ENCODE measurements around the gene ZNF41.
"Not testable (repeated sequence)": the region's sequence is repeated elsewhere in the genome, so short reads cannot be mapped to it uniquely, and the experiment has no call there.

ZNF41 gene

GRCh38 chrX:47482512-47483305 is at the start of gene ZNF41:
Gene ZNF41, minus strand, starts transcription at chrX:47483222. Its CDS starts 15,741 bp downstream, at chrX:47467481.
- no peaks in the 10 kb centered on the region for H3K36me3 ChIP-seq (ENCODE audit: control insufficient read depth in 1 of 2, insufficient read depth in 2 of 2, low read length in 2 of 2)
- no peaks in the 10 kb centered on the region for H3K9me3 ChIP-seq (ENCODE audit: control insufficient read depth in 1 of 2, low read length in 2 of 2)
- H3K4me3 ChIP-seq (ENCODE audit: low read depth in 1 of 2, low read length in 2 of 2) = peak within 1 kb of the TSS; percentile 66 to 74
- peaks cover 0 to 12% of the 10 kb centered on the region in 2 donors for H3K4me1 ChIP-seq (ENCODE audit: control insufficient read depth in 1 of 2, insufficient read depth in 2 of 2, low read length in 2 of 2)
- no peaks in the 10 kb centered on the region for H3K27me3 ChIP-seq (ENCODE audit: low read depth, low read length)
- peak within 1 kb of the TSS; percentile 88 for H3K27ac ChIP-seq (ENCODE audit: low read length)

- no peaks in the 10 kb centered on the region for H3K27me3 ChIP-seq (ENCODE audit: low read depth, low read length)
Measured at GRCh38 chrX:47530049-47530448, 47.0 kb upstream of the ZNF41 start.

GRCh38 chrX:47529548-47529947 is 46.5 kb upstream of the ZNF41 start:
- no peaks in the 10 kb centered on the region for H3K4me1 ChIP-seq (ENCODE audit: control insufficient read depth in 1 of 2, insufficient read depth in 2 of 2, low read length in 2 of 2)
- no peak overlapping the region for H3K4me3 ChIP-seq (ENCODE audit: low read depth in 1 of 2, low read length in 2 of 2)
- H3K27ac ChIP-seq (ENCODE audit: low read length) = no peak overlapping the region
- no peaks in the 10 kb centered on the region for H3K27me3 ChIP-seq (ENCODE audit: low read depth, low read length)
- no peaks in the 10 kb centered on the region for H3K36me3 ChIP-seq (ENCODE audit: control insufficient read depth in 1 of 2, insufficient read depth in 2 of 2, low read length in 2 of 2)
- H3K9me3 ChIP-seq (ENCODE audit: control insufficient read depth in 1 of 2, low read length in 2 of 2) = no peaks in the 10 kb centered on the region

More at GRCh38 chrX:47530049-47530448, 47.0 kb upstream of the ZNF41 start:
- Histone ChIP-seq H3K36me3 (ENCODE audit: control insufficient read depth in 1 of 2, insufficient read depth in 2 of 2, low read length in 2 of 2) (no peaks in the 10 kb centered on the region), H3K27ac (ENCODE audit: low read length) (no peak overlapping the region), H3K4me3 (ENCODE audit: low read depth in 1 of 2, low read length in 2 of 2) (no peak overlapping the region), H3K4me1 (ENCODE audit: control insufficient read depth in 1 of 2, insufficient read depth in 2 of 2, low read length in 2 of 2) (no peaks in the 10 kb centered on the region), H3K9me3 (ENCODE audit: control insufficient read depth in 1 of 2, low read length in 2 of 2) (no peaks in the 10 kb centered on the region)

- no peaks in the 10 kb centered on the region for H3K9me3 ChIP-seq (ENCODE audit: control insufficient read depth in 1 of 2, low read length in 2 of 2)
- H3K4me1 ChIP-seq (ENCODE audit: control insufficient read depth in 1 of 2, insufficient read depth in 2 of 2, low read length in 2 of 2) = no peaks in the 10 kb centered on the region
- no peaks in the 10 kb centered on the region for H3K36me3 ChIP-seq (ENCODE audit: control insufficient read depth in 1 of 2, insufficient read depth in 2 of 2, low read length in 2 of 2)
- peak overlapping the region; percentile 39 to 68 for H3K4me3 ChIP-seq (ENCODE audit: low read depth in 1 of 2, low read length in 2 of 2)
- no peak overlapping the region for H3K27ac ChIP-seq (ENCODE audit: low read length)
- H3K27me3 ChIP-seq (ENCODE audit: low read depth, low read length) = no peaks in the 10 kb centered on the region
Measured at GRCh38 chrX:47523713-47524166, 40.7 kb upstream of the ZNF41 start.

- H3K27ac ChIP-seq (ENCODE audit: low read length) = no peak overlapping the region
- no peaks in the 10 kb centered on the region for H3K27me3 ChIP-seq (ENCODE audit: low read depth, low read length)
- no peaks in the 10 kb centered on the region for H3K4me1 ChIP-seq (ENCODE audit: control insufficient read depth in 1 of 2, insufficient read depth in 2 of 2, low read length in 2 of 2)
- H3K4me3 ChIP-seq (ENCODE audit: low read depth in 1 of 2, low read length in 2 of 2) = peak overlapping the region; percentile 39 to 68
- H3K9me3 ChIP-seq (ENCODE audit: control insufficient read depth in 1 of 2, low read length in 2 of 2) = no peaks in the 10 kb centered on the region
- no peaks in the 10 kb centered on the region for H3K36me3 ChIP-seq (ENCODE audit: control insufficient read depth in 1 of 2, insufficient read depth in 2 of 2, low read length in 2 of 2)
Measured at GRCh38 chrX:47523297-47523696, 40.3 kb upstream of the ZNF41 start.

- H3K4me3 ChIP-seq (ENCODE audit: low read depth in 1 of 2, low read length in 2 of 2) = no peak overlapping the region
- no peaks in the 10 kb centered on the region for H3K36me3 ChIP-seq (ENCODE audit: control insufficient read depth in 1 of 2, insufficient read depth in 2 of 2, low read length in 2 of 2)
- H3K27me3 ChIP-seq (ENCODE audit: low read depth, low read length) = no peaks in the 10 kb centered on the region
- H3K9me3 ChIP-seq (ENCODE audit: control insufficient read depth in 1 of 2, low read length in 2 of 2) = no peaks in the 10 kb centered on the region
- peaks cover 0 to 3% of the 10 kb centered on the region in 2 donors for H3K4me1 ChIP-seq (ENCODE audit: control insufficient read depth in 1 of 2, insufficient read depth in 2 of 2, low read length in 2 of 2)
- no peak overlapping the region for H3K27ac ChIP-seq (ENCODE audit: low read length)
Measured at GRCh38 chrX:47518144-47518543, 35.1 kb upstream of the ZNF41 start.

- Histone ChIP-seq H3K4me3 (ENCODE audit: low read depth in 1 of 2, low read length in 2 of 2) (no peak overlapping the region), H3K27ac (ENCODE audit: low read length) (no peak overlapping the region), H3K9me3 (ENCODE audit: control insufficient read depth in 1 of 2, low read length in 2 of 2) (no peaks in the 10 kb centered on the region), H3K27me3 (ENCODE audit: low read depth, low read length) (no peaks in the 10 kb centered on the region), H3K36me3 (ENCODE audit: control insufficient read depth in 1 of 2, insufficient read depth in 2 of 2, low read length in 2 of 2) (no peaks in the 10 kb centered on the region), H3K4me1 (ENCODE audit: control insufficient read depth in 1 of 2, insufficient read depth in 2 of 2, low read length in 2 of 2) (peaks cover 0 to 3% of the 10 kb centered on the region in 2 donors)
Measured at GRCh38 chrX:47515941-47516665, 33.1 kb upstream of the ZNF41 start.

GRCh38 chrX:47514533-47515235 is 31.7 kb upstream of the ZNF41 start:
- Histone ChIP-seq H3K27me3 (ENCODE audit: low read depth, low read length) (no peaks in the 10 kb centered on the region), H3K4me1 (ENCODE audit: control insufficient read depth in 1 of 2, insufficient read depth in 2 of 2, low read length in 2 of 2) (peaks cover 0 to 3% of the 10 kb centered on the region in 2 donors), H3K36me3 (ENCODE audit: control insufficient read depth in 1 of 2, insufficient read depth in 2 of 2, low read length in 2 of 2) (no peaks in the 10 kb centered on the region), H3K9me3 (ENCODE audit: control insufficient read depth in 1 of 2, low read length in 2 of 2) (no peaks in the 10 kb centered on the region), H3K27ac (ENCODE audit: low read length) (no peak overlapping the region), H3K4me3 (ENCODE audit: low read depth in 1 of 2, low read length in 2 of 2) (no peak overlapping the region)

GRCh38 chrX:47513034-47513965 is 30.3 kb upstream of the ZNF41 start:
- not testable (repeated sequence) for H3K9me3 ChIP-seq (ENCODE audit: control insufficient read depth in 1 of 2, low read length in 2 of 2); H3K4me1 ChIP-seq (ENCODE audit: control insufficient read depth in 1 of 2, insufficient read depth in 2 of 2, low read length in 2 of 2); H3K27me3 ChIP-seq (ENCODE audit: low read depth, low read length); H3K27ac ChIP-seq (ENCODE audit: low read length); H3K36me3 ChIP-seq (ENCODE audit: control insufficient read depth in 1 of 2, insufficient read depth in 2 of 2, low read length in 2 of 2)
- H3K4me3 ChIP-seq (ENCODE audit: low read depth in 1 of 2, low read length in 2 of 2) = peak overlapping the region; percentile 15 to 45

- not testable (repeated sequence) for H3K36me3 ChIP-seq (ENCODE audit: control insufficient read depth in 1 of 2, insufficient read depth in 2 of 2, low read length in 2 of 2); H3K4me1 ChIP-seq (ENCODE audit: control insufficient read depth in 1 of 2, insufficient read depth in 2 of 2, low read length in 2 of 2); H3K9me3 ChIP-seq (ENCODE audit: control insufficient read depth in 1 of 2, low read length in 2 of 2); H3K27me3 ChIP-seq (ENCODE audit: low read depth, low read length); H3K27ac ChIP-seq (ENCODE audit: low read length); H3K4me3 ChIP-seq (ENCODE audit: low read depth in 1 of 2, low read length in 2 of 2)
Measured at GRCh38 chrX:47512383-47512782, 29.4 kb upstream of the ZNF41 start.
